Fibroblast of lung (primary cell): Measurements from ENCODE around the gene ITGB1BP2.

ENCODE experiments used
- EZH2 ChIP-seq: IDR thresholded peaks from 2 replicates; pipeline ENCODE4 v1.5.1; 2012; ENCODE audit warnings: low read length, control low read depth, mild to moderate bottlenecking; ENCODE audit errors: missing control alignments
- TF ChIP-seq, protein P1 (sequence below), 2 donors: IDR thresholded peaks in 1 of 2; conservative IDR thresholded peaks in 1 of 2; 1 replicate in 1 of 2; 2 replicates in 1 of 2; pipeline ENCODE4 v1.5.1; 2011 to 2012; ENCODE audit warnings: low read length in 2 of 2, control low read depth in 1 of 2, inconsistent platforms in 1 of 2, low read depth in 1 of 2, mild to moderate bottlenecking in 1 of 2

GRCh38 chrX:71326394-71326793 is 24.8 kb downstream of the ITGB1BP2 start:
- TF ChIP-seq, protein P1, sequence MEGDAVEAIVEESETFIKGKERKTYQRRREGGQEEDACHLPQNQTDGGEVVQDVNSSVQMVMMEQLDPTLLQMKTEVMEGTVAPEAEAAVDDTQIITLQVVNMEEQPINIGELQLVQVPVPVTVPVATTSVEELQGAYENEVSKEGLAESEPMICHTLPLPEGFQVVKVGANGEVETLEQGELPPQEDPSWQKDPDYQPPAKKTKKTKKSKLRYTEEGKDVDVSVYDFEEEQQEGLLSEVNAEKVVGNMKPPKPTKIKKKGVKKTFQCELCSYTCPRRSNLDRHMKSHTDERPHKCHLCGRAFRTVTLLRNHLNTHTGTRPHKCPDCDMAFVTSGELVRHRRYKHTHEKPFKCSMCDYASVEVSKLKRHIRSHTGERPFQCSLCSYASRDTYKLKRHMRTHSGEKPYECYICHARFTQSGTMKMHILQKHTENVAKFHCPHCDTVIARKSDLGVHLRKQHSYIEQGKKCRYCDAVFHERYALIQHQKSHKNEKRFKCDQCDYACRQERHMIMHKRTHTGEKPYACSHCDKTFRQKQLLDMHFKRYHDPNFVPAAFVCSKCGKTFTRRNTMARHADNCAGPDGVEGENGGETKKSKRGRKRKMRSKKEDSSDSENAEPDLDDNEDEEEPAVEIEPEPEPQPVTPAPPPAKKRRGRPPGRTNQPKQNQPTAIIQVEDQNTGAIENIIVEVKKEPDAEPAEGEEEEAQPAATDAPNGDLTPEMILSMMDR (conservative IDR thresholded peaks at IDR 0.05 in 1 of 2, IDR thresholded peaks at IDR 0.05 in 1 of 2; ENCODE audit: low read depth in 1 of 2, low read length in 2 of 2): no peak
- TF ChIP-seq EZH2: no peak
